GM12878 (cell line): ENCODE results near the gene FILIP1L. TPM values are rescaled to one million over a fixed set of nuclear protein-coding genes. Genes with fewer than 3 reads are reported as not detected.

Source experiments
- ATAC-seq: fragments of 200-7000 bp; cut with Tn5 transposase; 3 replicates; pipeline ENCODE4 v1.9.1; 2020; ENCODE audit warnings: mild to moderate bottlenecking, moderate library complexity
- BruUV-seq: library from RNA; stranded (reverse); fragments of 400-500 nt; replicated peaks from 2 replicates; lab custom pipeline; 2021; lab: Mats Ljungman, UMichigan
- CTCF ChIA-PET: fragments of 300-600 bp; sonication (Branson Sonifier 250); formaldehyde crosslinking; extraction: SDS; loops from one replicate; lab custom pipeline; 2021; ENCODE audit warnings: inconsistent platforms; lab: Yijun Ruan, JAX
- POLR2A ChIA-PET: fragments of 350-600 bp; formaldehyde crosslinking; extraction: SDS; loops from one replicate; lab custom pipeline; 2021; ENCODE audit warnings: inconsistent platforms; lab: Charles Lee
- RAD21 ChIA-PET: fragments of 300-600 bp; sonication (Branson Sonifier 250); formaldehyde crosslinking; loops from one replicate; lab custom pipeline; 2023; ENCODE audit warnings: antibody characterized with exemption; ENCODE audit not compliant: unreplicated experiment; lab: Charles Lee
- SMC1A ChIA-PET: fragments of 300-600 bp; sonication (Branson Sonifier 250); formaldehyde crosslinking; loops from one replicate; lab custom pipeline; 2023; ENCODE audit not compliant: unreplicated experiment, uncharacterized antibody; lab: Charles Lee
- DNase-seq: peaks from one replicate; pipeline ENCODE4 v3.0.0-alpha.2; 2011; ENCODE audit warnings: low read depth, low spot score
- FAIRE-seq: peaks from 3 replicates; lab custom pipeline; 2011; peaks lifted over from hg19 to GRCh38; lab: Jason Lieb, UNC
- H2AFZ ChIP-seq: 2 replicates; pipeline ENCODE4 v1.6.0; 2011; ENCODE audit warnings: low read depth, low read length, control low read depth; ENCODE audit not compliant: control insufficient read depth
- H3K27ac ChIP-seq: 2 replicates; pipeline ENCODE4 v1.5.1; 2011; ENCODE audit warnings: control low read depth; ENCODE audit not compliant: control insufficient read depth, insufficient read depth
- H3K27me3 ChIP-seq, 2 experiments: replicated peaks in 1 of 2; 2 replicates each; pipeline versions ENCODE4 v1.6.0 to v1.6.1; 2011; ENCODE audit warnings: low read length in 1 of 2; ENCODE audit not compliant: control insufficient read depth in 2 of 2, insufficient read depth in 2 of 2
- H3K36me3 ChIP-seq, 2 experiments: 2 replicates each; pipeline ENCODE4 v1.5.1; 2011; ENCODE audit warnings: low read length in 1 of 2; ENCODE audit not compliant: control insufficient read depth in 2 of 2, insufficient read depth in 2 of 2
- H3K4me1 ChIP-seq: 2 replicates; pipeline ENCODE4 v1.6.1; 2011; ENCODE audit warnings: mild to moderate bottlenecking, low read length, moderate library complexity, mixed read lengths; ENCODE audit not compliant: control insufficient read depth, insufficient read depth
- H3K4me2 ChIP-seq: 2 replicates; pipeline ENCODE4 v1.6.0; 2011; ENCODE audit warnings: control low read depth; ENCODE audit not compliant: control insufficient read depth, insufficient read depth
- H3K4me3 ChIP-seq: fragments of 200-600 bp; sonication (generic); 2 replicates; pipeline ENCODE4 v1.5.1; 2016
- H3K79me2 ChIP-seq: 2 replicates; pipeline ENCODE4 v1.6.0; 2011; ENCODE audit warnings: low read length; ENCODE audit not compliant: control insufficient read depth, insufficient read depth
- H3K9ac ChIP-seq: 2 replicates; pipeline ENCODE4 v1.8.0; 2011; ENCODE audit warnings: low read length, control low read depth, mixed read lengths; ENCODE audit not compliant: control insufficient read depth, insufficient read depth
- H3K9me3 ChIP-seq: replicated peaks from 3 replicates; pipeline ENCODE4 v1.5.1; 2011; ENCODE audit warnings: mild to moderate bottlenecking, low read length; ENCODE audit not compliant: control insufficient read depth, insufficient read depth
- H4K20me1 ChIP-seq: 2 replicates; pipeline ENCODE4 v1.6.0; 2011; ENCODE audit not compliant: control insufficient read depth, insufficient read depth
- BHLHE40 ChIP-seq, 2 experiments: fragments of 450-650 bp in 1 of 2; IDR thresholded peaks; 2 replicates each; pipeline ENCODE4 v1.6.1; 2011 to 2017; ENCODE audit warnings: low read depth in 2 of 2, borderline replicate concordance in 1 of 2, improper control_type of control experiment in 1 of 2, low read length in 1 of 2, mild to moderate bottlenecking in 1 of 2
- CBFB ChIP-seq: IDR thresholded peaks from 2 replicates; pipeline ENCODE4 v1.6.1; 2016; ENCODE audit warnings: antibody characterized with exemption, low read depth
- ETV6 ChIP-seq, 2 experiments: fragments of 450-650 bp in 1 of 2; IDR thresholded peaks in 1 of 2; conservative IDR thresholded peaks in 1 of 2; 2 replicates each; pipeline ENCODE4 v1.6.1; 2014; ENCODE audit warnings: antibody characterized with exemption in 1 of 2, borderline replicate concordance in 1 of 2, low read depth in 1 of 2, mild to moderate bottlenecking in 1 of 2, moderate library complexity in 1 of 2
- GATAD2B ChIP-seq: fragments of 450-650 bp; conservative IDR thresholded peaks from 2 replicates; pipeline ENCODE4 v1.6.1; 2017; ENCODE audit warnings: low read depth, mild to moderate bottlenecking, moderate library complexity
- MXI1 ChIP-seq: fragments of 150-350 bp; IDR thresholded peaks from 2 replicates; pipeline ENCODE4 v1.6.1; 2011; ENCODE audit warnings: low read depth, mild to moderate bottlenecking, inconsistent platforms, low read length, improper control_type of control experiment
- MYC ChIP-seq: IDR thresholded peaks from 2 replicates; pipeline ENCODE4 v1.6.1; 2011; ENCODE audit warnings: mild to moderate bottlenecking, low read length, moderate library complexity, inconsistent platforms; ENCODE audit not compliant: insufficient read depth, insufficient replicate concordance, insufficient read length, severe bottlenecking
- NRF1 ChIP-seq: conservative IDR thresholded peaks from 2 replicates; pipeline ENCODE4 v1.6.1; 2011; ENCODE audit warnings: mild to moderate bottlenecking, low read depth, low read length, improper control_type of control experiment
- PAX5 ChIP-seq: IDR thresholded peaks from 2 replicates; pipeline ENCODE4 v1.6.1; 2011; ENCODE audit warnings: low read depth, low read length, borderline replicate concordance
- POLR2AphosphoS2 ChIP-seq: IDR thresholded peaks from 2 replicates; pipeline ENCODE4 v1.6.1; 2011; ENCODE audit warnings: low read depth, mild to moderate bottlenecking, low read length, improper control_type of control experiment, moderate library complexity
- RUNX3 ChIP-seq: IDR thresholded peaks from 2 replicates; pipeline ENCODE4 v1.6.1; 2012; ENCODE audit warnings: low read length, inconsistent platforms
- ZNF274 ChIP-seq: IDR thresholded peaks from one replicate; pipeline ENCODE4 v1.8.0; 2011; ENCODE audit not compliant: insufficient read length, insufficient read depth
- WGBS: methylation state at CpG from one replicate; pipeline ENCODE4 v1.1.6; 2016; ENCODE audit warnings: low lambda C conversion rate; ENCODE audit not compliant: insufficient replicate concordance, insufficient coverage; ENCODE audit errors: missing lambda C conversion rate; 5-methylcytosine and 5-hydroxymethylcytosine counted together
- in situ Hi-C: fragments of 300-500 bp; cut with MboI; formaldehyde crosslinking; loops from 9 replicates; pipeline ENCODE4 v1.14.3; 2018; ENCODE audit warnings: mixed read lengths
- intact Hi-C: fragments of 100-400 bp; cut with micrococcal nuclease; formaldehyde crosslinking; loops from one replicate; pipeline ENCODE4 v1.14.2; 2022; ENCODE audit not compliant: unreplicated experiment
- polyA plus RNA-seq, 11 experiments: library from polyadenylated mRNA; depleted of rRNA in 4 of 11; unstranded in 6 of 11; stranded (reverse) in 5 of 11; fragments of >200 nt; fragmentation: Nextera tagmentation in 4 of 11; fragmentation: Illumina TruSeq in 1 of 11; extraction: Ambion mirVana in 4 of 11; extraction: Trizol in 1 of 11; gene quantifications; 1 replicate in 1 of 11; 2 replicates in 10 of 11; pipeline versions ENCODE4 v1.2.1 to v1.2.3, GENCODE V29; 2011 to 2016; ENCODE audit warnings: inconsistent platforms in 2 of 11, missing spikeins in 2 of 11, low read depth in 1 of 11
- total RNA-seq, 4 experiments: library from RNA; depleted of rRNA in 3 of 4; stranded (reverse); fragments of >200 nt in 3 of 4; fragmentation: Illumina TruSeq in 1 of 4; extraction: Trizol in 1 of 4; gene quantifications; 2 replicates each; pipeline versions ENCODE4 v1.2.1 to v1.2.3, GENCODE V29; 2013 to 2021
- TF ChIP-seq, protein P1 (sequence below), 3 experiments: IDR thresholded peaks in 2 of 3; conservative IDR thresholded peaks in 1 of 3; 2 replicates each; pipeline ENCODE4 v1.5.1; 2011; ENCODE audit warnings: low read depth in 3 of 3, low read length in 3 of 3, mild to moderate bottlenecking in 3 of 3, control low read depth in 2 of 3, moderate library complexity in 2 of 3, inconsistent platforms in 1 of 3, mixed read lengths in 1 of 3; ENCODE audit not compliant: control insufficient read depth in 2 of 3, insufficient read depth in 1 of 3; ENCODE audit errors: extremely low read depth in 1 of 3

FILIP1L gene
- total and polyA plus RNA-seq, 10 of the 15 experiments (the other 5 are each of a cell fraction or from before 2014, with no cell fraction given) = 0.24 to 6.1 (median 3.5) TPM

DNA sequence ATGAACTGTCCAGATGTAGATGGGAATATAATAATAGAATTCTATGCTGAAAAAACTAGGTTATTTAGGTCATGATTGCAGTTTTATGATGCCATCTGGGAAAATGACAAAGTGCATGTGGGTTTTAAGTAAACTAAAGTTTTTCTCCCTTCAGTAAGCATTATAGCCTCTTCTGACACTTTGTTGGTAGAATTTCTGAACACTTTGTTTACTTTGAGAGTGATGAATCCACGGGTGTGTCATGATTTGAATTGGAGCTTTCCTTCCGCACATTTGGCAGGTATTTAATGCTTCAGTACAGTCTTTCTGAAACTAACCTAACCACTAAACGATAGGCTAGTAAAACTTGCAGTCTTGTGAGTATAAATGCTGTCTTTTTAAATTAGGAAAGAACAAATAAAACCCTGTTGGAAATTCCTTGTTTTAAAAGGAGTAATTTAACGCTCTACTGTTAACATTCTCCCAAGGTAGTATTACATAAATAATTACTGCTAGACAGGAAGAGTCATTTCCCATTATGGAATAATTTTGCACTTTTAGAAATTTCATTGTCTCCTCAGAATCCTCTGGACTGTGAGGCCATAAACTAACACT, 7.0 kb downstream of the FILIP1L start:
- 89% methylated on average over 4 of the region's 4 CpGs for WGBS
- FAIRE-seq (no peak), DNase-seq (no peak), ATAC-seq (no peak)
- H3K79me2 ChIP-seq = no peaks in the 10 kb centered on the region
- CTCF ChIA-PET = interaction anchor here (1.4 kb wide), 1 partner anchor 36 kb away, joined by 3 read pairs; no protein-coding TSS in a partner anchor
- in situ Hi-C loops = no loop called here
- intact Hi-C loops = no loop called here
- TF ChIP-seq MXI1 = no peak
- no peak for TF ChIP-seq ZNF274
- TF ChIP-seq NRF1 = no peak
- no peak for TF ChIP-seq POLR2AphosphoS2
- TF ChIP-seq MYC = no peak
- no peak for TF ChIP-seq CBFB
- no peak for TF ChIP-seq GATAD2B
- TF ChIP-seq BHLHE40 (IDR thresholded peaks at IDR 0.05; ENCODE audit: borderline replicate concordance in 1 of 2, low read depth in 2 of 2, low read length in 1 of 2) = no peak
- TF ChIP-seq PAX5 = no peak
- TF ChIP-seq, protein P1, sequence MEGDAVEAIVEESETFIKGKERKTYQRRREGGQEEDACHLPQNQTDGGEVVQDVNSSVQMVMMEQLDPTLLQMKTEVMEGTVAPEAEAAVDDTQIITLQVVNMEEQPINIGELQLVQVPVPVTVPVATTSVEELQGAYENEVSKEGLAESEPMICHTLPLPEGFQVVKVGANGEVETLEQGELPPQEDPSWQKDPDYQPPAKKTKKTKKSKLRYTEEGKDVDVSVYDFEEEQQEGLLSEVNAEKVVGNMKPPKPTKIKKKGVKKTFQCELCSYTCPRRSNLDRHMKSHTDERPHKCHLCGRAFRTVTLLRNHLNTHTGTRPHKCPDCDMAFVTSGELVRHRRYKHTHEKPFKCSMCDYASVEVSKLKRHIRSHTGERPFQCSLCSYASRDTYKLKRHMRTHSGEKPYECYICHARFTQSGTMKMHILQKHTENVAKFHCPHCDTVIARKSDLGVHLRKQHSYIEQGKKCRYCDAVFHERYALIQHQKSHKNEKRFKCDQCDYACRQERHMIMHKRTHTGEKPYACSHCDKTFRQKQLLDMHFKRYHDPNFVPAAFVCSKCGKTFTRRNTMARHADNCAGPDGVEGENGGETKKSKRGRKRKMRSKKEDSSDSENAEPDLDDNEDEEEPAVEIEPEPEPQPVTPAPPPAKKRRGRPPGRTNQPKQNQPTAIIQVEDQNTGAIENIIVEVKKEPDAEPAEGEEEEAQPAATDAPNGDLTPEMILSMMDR (IDR thresholded peaks at IDR 0.05 in 2 of 3, conservative IDR thresholded peaks at IDR 0.05 in 1 of 3; ENCODE audit: control insufficient read depth in 2 of 3, extremely low read depth in 1 of 3, insufficient read depth in 1 of 3, low read depth in 3 of 3, low read length in 3 of 3) = no peak
- TF ChIP-seq ETV6 (conservative IDR thresholded peaks at IDR 0.05 in 1 of 2, IDR thresholded peaks at IDR 0.05 in 1 of 2; ENCODE audit: borderline replicate concordance in 1 of 2, low read depth in 1 of 2) = no peak
- no peak for TF ChIP-seq RUNX3
- POLR2A ChIA-PET = no interaction called here
- H3K4me1 ChIP-seq = peaks cover 33% of the 10 kb centered on the region
- no peak overlapping the region for H3K9ac ChIP-seq
- H2AFZ ChIP-seq = no peak overlapping the region
- no TSS peak for BruUV-seq
- no peaks in the 10 kb centered on the region; the same call in 2 of the 3 replicates for H3K9me3 ChIP-seq
- no peak overlapping the region for H3K27ac ChIP-seq
- H3K36me3 ChIP-seq = no peaks in the 10 kb centered on the region
- H3K4me2 ChIP-seq = no peak overlapping the region
- no peak overlapping the region for H3K4me3 ChIP-seq
- no peaks in the 10 kb centered on the region for H3K27me3 ChIP-seq
- H4K20me1 ChIP-seq = no peaks in the 10 kb centered on the region
- RAD21 ChIA-PET = no interaction called here
- SMC1A ChIA-PET = interaction anchor here (4.8 kb wide), 1 partner anchor 17 kb away, joined by 27 read pairs; no protein-coding TSS in a partner anchor
